22Rv1 (cell line): ENCODE data around the gene GIPC3.

Source experiments
- H3K27ac ChIP-seq: fragments of 450-650 bp; 2 replicates; pipeline ENCODE4 v1.5.1; 2017
- ZFX ChIP-seq: fragments of 450-650 bp; IDR thresholded peaks from 2 replicates; pipeline ENCODE4 v1.6.1; 2017; ENCODE audit warnings: antibody characterized with exemption, borderline replicate concordance
- TF ChIP-seq, protein P1 (sequence below): fragments of 450-650 bp; IDR thresholded peaks from 2 replicates; pipeline ENCODE4 v1.5.1; 2017; ENCODE audit warnings: mild to moderate bottlenecking

GIPC3 gene

DNA sequence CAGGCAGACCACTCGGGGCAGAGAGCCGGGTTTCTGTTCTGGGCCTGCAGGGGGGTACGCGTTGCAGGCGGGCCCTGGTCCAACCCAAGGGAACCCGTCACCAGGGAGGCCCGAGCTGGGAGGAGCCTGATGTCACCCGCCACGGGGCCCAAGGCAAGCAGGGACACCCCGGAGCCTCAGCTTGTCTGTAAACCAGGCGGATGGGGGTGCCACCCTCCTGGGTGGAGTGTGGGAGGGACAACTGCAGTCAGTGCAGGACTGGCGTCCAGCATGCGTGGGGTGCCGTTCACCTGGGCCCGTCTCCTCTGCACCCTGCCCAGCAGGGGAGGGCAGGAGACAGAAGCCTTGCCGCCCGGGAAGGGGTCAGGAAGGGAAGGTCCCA lies 34.3 kb downstream of the GIPC3 start:
- no peak overlapping the region for H3K27ac ChIP-seq
- TF ChIP-seq ZFX = no peak

- TF ChIP-seq, protein P1, sequence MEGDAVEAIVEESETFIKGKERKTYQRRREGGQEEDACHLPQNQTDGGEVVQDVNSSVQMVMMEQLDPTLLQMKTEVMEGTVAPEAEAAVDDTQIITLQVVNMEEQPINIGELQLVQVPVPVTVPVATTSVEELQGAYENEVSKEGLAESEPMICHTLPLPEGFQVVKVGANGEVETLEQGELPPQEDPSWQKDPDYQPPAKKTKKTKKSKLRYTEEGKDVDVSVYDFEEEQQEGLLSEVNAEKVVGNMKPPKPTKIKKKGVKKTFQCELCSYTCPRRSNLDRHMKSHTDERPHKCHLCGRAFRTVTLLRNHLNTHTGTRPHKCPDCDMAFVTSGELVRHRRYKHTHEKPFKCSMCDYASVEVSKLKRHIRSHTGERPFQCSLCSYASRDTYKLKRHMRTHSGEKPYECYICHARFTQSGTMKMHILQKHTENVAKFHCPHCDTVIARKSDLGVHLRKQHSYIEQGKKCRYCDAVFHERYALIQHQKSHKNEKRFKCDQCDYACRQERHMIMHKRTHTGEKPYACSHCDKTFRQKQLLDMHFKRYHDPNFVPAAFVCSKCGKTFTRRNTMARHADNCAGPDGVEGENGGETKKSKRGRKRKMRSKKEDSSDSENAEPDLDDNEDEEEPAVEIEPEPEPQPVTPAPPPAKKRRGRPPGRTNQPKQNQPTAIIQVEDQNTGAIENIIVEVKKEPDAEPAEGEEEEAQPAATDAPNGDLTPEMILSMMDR = no peak
- TF ChIP-seq ZFX = no peak
- no peak overlapping the region for H3K27ac ChIP-seq
These were observed 35.0 kb downstream of the GIPC3 start for GRCh38 chr19:3620145-3620816.

GRCh38 chr19:3620817-3621547 lies 35.7 kb downstream of the GIPC3 start:
- no peak for TF ChIP-seq ZFX
- TF ChIP-seq, protein P1 = no peak
- no peak overlapping the region for H3K27ac ChIP-seq

DNA sequence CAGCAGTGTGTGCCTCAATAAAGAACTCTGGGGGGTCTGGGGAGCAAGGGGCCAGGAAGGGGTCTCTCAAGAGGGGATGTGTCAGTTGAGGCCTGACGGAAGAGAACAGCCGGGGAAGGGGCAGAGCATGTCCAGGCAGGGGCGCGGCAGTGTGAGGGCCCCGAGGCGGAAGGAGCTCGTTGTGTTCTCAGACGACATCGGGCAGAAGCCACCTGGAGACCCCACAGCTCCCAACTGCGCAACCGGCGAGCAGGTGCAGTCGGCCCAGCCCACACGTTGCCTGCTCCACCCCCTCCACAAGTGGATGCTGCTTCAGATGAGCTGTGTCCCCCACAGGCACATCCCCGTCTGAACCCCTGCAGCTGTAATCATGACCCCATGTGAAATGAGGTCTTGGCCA lies 36.4 kb downstream of the GIPC3 start:
- no peak for TF ChIP-seq ZFX
- no peak overlapping the region for H3K27ac ChIP-seq

- H3K27ac ChIP-seq = no peak overlapping the region
- TF ChIP-seq ZFX = no peak
- TF ChIP-seq, protein P1 = no peak
These were observed 36.9 kb downstream of the GIPC3 start for GRCh38 chr19:3622224-3622623.

- TF ChIP-seq, protein P1 = no peak
- no peak for TF ChIP-seq ZFX
- no peak overlapping the region for H3K27ac ChIP-seq
These were observed 38.4 kb downstream of the GIPC3 start for GRCh38 chr19:3623716-3624115.

DNA sequence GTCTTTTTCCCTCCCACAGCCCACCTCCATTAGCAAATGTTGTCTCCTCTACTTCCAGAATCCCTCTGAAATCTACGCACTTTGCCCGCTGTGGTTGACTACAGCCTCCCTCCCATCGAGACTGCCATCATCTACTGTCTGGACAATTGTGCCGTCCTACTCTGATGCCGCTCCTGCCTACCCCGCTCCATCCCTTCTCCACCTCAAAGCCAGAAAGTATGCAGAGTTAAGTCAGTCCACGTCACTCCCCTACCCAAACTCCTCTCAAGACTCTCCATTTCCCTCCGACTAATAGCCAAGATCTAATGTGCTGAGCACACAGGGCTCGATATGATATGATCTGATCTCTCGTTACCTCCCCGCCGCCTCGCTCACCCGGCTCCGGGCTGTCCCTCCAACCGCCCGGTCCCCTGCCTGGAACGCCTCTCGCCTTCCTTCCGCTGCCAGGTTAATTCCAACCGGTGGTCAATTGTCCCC lies 40.8 kb downstream of the GIPC3 start:
- peak overlapping the region; percentile 91 for H3K27ac ChIP-seq
- no peak for TF ChIP-seq ZFX
- TF ChIP-seq, protein P1 = no peak
